HS-5 (cell line): ENCODE results near the gene OR52H1.

Source experiments
- DNase-seq: peaks from one replicate; pipeline ENCODE4 v3.0.0-alpha.2; 2012; ENCODE audit warnings: low read depth

The OR52H1 gene

GRCh38 chr11:5531053-5531831, 17.1 kb downstream of the OR52H1 start:
- no peak for DNase-seq

GRCh38 chr11:5528495-5528894, 19.8 kb downstream of the OR52H1 start:
- no peak for DNase-seq

GRCh38 chr11:5527716-5528115, 20.6 kb downstream of the OR52H1 start:
- DNase-seq: no peak

- DNase-seq: no peak
These were observed 23.6 kb downstream of the OR52H1 start for GRCh38 chr11:5524756-5525155.

GRCh38 chr11:5522308-5522707, 26.0 kb downstream of the OR52H1 start:
- DNase-seq: no peak

- no peak for DNase-seq
These were observed 26.8 kb downstream of the OR52H1 start for GRCh38 chr11:5521540-5521939.

GRCh38 chr11:5516599-5516998, 31.7 kb downstream of the OR52H1 start, which contains the start of gene UBQLNL:
TSS of gene UBQLNL (minus strand) at chr11:5516699. CDS start at chr11:5516441, 258 bp downstream.
- no peak for DNase-seq

GRCh38 chr11:5514841-5515240, 33.5 kb downstream of the OR52H1 start:
- no peak for DNase-seq

GRCh38 chr11:5509803-5510202, 38.5 kb downstream of the OR52H1 start, which contains the start of gene UBQLN3:
TSS of gene UBQLN3 (minus strand) at chr11:5509957. CDS start at chr11:5509558, 399 bp downstream.
- no peak for DNase-seq

- no peak for DNase-seq
These were observed 39.7 kb downstream of the OR52H1 start for GRCh38 chr11:5508605-5509004.

GRCh38 chr11:5507933-5508305, 40.4 kb downstream of the OR52H1 start:
- no peak for DNase-seq

- DNase-seq: no peak
These were observed 41.0 kb downstream of the OR52H1 start for GRCh38 chr11:5507177-5507932.

- no peak for DNase-seq
These were observed 42.8 kb downstream of the OR52H1 start for GRCh38 chr11:5505363-5506048.

- no peak for DNase-seq
These were observed 43.9 kb downstream of the OR52H1 start for GRCh38 chr11:5504403-5504921.

- DNase-seq: no peak
These were observed 47.9 kb downstream of the OR52H1 start for GRCh38 chr11:5500393-5500801.

- DNase-seq: no peak
These were observed 48.7 kb downstream of the OR52H1 start for GRCh38 chr11:5499671-5500070.
